HG02840 (cell line): Measurements from ENCODE around the gene FAM43A.

ENCODE experiments used
- ATAC-seq: cut with Tn5 transposase; IDR thresholded peaks from one replicate; pipeline ENCODE4 v1.9.1; 2021; ENCODE audit warnings: mild to moderate bottlenecking, moderate library complexity, moderate number of reproducible peaks; ENCODE audit not compliant: unreplicated experiment, low FRiP score

The FAM43A gene

DNA sequence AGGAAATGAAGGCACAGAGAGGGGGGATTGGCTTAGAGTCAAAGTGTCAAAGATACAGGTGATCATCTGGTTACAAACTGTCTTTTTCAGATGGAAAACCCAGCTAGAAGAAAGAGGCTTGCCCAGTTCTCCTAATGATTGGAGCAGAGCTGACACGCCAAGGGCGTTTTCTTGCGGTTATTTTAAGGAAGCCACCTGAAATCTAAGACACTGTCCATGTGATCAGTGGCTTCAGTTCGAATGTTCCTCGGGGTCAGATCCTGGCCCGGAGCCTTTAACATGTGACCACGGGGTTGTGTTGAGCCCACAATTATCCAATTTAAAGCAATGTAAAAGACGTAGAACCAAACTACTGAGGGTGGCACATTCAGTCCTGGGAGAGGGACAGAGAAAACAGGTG lies 19.5 kb downstream of the FAM43A start:
- no peak for ATAC-seq

DNA sequence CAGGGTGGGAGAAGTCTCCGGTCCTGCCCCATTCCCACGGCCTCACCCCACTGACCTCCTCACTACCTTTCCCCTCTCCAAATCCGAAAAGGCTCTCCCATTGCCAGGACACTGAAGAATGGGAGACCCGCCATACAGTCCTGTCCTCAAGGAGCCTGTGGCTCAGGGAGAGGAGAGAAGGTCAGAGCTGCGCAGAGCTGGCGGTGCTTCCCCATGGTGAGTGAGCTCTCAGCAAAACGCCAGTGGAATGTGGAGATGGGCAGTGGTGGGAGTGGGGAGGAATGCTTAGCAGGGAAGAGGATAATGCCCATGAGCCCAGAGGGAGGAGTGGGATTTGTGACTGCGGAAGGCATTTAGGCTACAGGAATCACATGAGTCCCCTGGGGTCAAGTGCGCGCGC lies 20.1 kb downstream of the FAM43A start:
- ATAC-seq, result no peak

DNA sequence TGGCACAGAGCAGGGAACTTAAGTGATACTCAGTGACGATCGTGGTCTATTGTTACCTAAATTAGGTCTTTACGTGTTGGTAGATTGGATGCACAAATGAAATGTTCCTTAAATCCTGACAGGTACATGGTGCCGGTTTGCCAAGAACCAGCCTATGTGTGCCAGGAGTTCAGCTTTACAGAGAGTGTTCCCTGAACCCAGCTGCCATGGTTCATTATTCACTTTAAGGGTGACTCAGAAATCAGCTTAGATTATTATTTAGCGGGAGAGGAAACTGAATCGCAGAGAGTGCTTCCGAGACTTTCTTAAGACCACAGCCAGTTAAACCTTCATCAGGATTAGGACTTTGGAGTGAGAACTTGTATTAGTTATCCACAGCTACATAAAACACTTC lies 21.5 kb downstream of the FAM43A start:
- ATAC-seq, result no peak

DNA sequence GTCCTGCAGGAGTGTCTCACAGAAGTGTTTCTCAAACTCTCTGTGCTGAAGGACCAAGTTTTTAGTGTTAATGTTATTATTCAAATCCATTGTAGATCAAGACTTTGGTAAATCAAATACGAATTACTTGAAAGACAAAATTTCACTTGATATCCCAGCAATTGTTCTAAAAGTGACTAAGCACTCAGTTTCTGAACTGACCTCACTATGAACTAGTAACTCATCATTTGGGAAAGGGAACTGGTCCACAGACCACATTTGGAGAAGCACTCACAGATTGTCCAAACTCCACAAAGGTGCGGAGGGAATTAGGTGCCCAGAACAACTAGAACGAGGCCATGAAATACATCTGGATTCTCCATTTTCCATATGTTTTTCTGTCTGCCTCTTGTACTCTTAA lies 25.6 kb downstream of the FAM43A start:
- no peak for ATAC-seq

DNA sequence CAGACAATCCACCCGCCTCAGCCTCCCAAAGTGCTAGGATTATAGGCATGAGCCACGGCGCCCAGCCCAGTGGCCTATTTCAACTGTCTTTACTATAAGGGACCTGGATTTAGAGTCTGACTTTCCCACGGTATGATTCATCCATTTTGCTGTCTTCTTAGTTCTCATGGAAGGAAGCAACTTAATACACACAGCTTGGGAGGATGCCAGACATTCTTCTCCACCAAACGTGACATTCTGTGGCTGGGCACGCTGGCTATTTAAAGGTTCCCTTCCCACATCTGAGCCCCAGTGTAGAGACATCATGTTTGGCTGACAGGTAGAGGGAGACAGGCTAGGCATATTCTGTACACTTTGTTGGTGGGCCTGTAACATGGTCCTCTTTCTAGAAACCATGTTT lies 26.2 kb downstream of the FAM43A start:
- no peak for ATAC-seq

DNA sequence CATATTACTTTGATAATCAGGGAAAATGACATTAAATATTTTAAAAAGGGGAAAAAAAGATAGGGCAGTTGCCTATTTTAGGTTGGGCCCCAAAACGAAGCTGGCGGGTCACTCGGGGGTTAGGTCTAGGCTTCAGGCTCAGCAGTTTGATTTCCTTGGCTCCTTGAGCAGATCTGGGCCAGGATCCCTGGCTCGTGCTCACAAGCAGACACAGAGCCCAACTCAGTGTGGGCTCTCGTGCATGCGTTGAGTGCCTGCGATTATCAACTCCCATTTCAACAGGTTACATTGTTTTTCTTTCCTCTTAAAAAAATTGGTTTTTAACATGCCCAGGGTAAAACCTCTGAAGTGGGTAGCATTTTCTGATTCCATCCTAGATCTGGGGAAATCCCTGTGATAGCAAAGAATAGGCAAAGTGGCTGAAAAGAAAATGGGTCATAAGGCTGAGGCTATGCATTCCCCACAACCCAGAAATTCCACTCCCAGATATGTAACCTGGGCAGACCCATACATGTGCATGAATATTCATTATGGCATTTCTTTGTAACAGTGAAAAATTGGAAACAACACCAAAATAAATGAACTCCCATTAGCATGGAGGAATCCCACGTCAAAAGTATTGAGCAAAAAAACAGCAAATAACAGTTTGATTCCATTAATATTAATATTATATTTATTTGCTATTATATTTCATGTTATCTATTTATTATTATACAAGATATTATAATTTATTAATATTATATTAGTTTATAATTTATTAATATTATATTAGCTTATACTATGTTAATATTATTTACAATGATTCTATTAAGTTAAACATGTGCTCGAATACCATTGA lies 27.8 kb downstream of the FAM43A start:
- ATAC-seq, result no peak

DNA sequence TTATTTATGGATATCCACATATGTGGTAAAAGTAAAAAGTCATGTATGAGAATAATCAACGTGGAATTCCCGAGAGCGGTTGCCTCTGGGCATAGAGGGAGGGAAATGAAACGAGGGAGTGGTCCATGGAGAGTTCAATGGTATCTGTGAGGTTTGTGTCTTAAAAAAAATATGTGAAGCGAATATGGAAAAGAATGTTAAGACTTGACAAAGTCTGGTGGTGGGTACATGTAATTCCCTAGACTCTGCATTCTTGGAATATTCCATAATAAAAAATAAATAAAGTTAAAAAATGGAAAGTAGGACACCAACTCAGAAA lies 28.4 kb downstream of the FAM43A start:
- no peak for ATAC-seq

DNA sequence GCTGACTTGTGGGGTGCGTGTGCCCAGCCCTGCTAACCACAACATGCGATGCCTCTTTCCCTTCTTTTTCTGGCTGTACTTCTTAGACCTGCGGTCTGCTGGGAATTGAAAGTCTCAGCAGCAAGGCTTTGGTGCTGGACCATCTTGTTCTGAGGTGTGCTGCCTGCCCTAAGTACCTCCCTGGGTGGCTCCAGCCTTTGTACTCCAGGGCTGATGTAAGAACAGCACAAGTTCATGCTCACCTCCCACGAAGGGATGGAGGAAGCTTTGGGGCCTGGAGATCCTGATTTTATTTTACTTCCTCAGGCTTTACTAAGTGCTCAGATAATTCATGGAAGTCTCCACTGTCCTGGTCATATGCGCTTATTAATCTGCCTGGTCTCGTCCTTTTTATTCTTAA lies 28.9 kb downstream of the FAM43A start:
- no peak for ATAC-seq

DNA sequence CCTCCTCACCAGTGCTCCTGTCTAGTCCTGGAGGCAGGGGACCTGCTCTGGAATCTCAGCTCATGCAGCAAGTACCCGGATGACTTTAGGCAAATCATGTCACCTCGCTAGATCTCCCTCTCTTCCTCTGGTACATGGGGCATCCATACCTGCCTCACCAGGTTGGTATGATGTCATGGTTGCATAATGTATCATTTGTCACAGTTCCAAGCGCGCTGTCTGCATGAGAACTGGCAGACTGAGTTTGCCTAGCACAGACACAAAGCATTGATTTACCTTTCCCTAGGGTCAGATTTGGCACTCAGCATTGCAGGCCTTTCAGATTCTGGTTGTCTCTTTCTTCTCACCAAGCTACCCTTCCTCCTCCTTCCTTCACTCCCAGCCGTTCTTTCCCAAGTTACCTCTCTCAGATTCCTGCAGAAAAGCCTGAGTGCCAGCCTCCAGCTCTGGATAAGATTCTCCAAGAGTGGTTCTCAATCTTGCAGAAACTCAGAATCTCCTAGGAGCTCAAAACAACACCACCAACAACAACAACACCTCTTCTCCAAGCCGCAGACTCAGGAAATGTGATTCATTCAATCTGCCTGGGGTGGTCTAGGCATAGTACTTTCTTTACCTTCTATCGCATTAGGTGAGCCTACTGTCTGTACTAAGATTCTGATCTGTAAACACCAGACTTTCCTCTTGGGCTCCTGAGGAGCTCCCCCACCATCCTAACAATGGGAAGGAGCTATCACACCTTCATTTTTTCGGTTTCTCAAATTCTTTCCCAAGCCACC lies 29.5 kb downstream of the FAM43A start:
- ATAC-seq, result no peak

DNA sequence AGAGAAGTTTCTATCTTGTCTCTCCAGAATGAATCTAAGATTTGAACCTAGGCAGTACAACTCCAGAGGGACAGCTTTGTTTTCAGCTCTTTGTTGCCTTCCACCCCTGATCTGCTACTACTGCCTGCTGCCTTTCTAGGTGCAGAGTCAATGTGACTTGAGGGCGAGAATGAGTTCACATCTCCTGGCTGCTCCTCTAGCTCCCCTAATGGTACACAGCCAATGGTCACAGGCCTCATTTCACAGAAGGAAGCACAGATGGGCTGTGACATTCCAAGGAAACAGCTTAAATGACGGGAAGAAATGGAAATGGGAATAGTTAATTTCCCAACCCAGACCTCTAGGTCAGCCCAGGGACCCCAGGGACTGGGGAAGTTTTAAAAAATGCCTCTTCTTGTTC lies 32.4 kb downstream of the FAM43A start:
- no peak for ATAC-seq

DNA sequence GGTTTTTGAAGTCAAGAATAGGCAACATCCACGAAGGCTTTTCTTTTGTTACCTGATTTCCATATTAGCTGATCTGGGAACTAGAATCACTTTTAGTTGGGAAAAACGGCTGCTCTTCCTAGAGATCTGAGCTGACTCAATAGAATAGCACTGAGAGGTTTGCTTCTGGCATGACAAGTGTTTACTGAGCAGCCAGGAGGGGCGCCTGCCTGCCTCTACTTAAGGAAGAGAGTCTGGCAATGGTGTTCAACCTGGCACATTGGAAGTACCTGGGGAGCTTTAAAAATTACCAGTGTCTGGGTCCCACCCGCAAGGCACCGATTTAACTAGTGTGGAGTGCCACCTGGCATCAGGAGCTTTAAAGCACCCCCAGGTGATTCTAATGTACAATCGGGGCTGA lies 34.4 kb downstream of the FAM43A start:
- no peak for ATAC-seq

DNA sequence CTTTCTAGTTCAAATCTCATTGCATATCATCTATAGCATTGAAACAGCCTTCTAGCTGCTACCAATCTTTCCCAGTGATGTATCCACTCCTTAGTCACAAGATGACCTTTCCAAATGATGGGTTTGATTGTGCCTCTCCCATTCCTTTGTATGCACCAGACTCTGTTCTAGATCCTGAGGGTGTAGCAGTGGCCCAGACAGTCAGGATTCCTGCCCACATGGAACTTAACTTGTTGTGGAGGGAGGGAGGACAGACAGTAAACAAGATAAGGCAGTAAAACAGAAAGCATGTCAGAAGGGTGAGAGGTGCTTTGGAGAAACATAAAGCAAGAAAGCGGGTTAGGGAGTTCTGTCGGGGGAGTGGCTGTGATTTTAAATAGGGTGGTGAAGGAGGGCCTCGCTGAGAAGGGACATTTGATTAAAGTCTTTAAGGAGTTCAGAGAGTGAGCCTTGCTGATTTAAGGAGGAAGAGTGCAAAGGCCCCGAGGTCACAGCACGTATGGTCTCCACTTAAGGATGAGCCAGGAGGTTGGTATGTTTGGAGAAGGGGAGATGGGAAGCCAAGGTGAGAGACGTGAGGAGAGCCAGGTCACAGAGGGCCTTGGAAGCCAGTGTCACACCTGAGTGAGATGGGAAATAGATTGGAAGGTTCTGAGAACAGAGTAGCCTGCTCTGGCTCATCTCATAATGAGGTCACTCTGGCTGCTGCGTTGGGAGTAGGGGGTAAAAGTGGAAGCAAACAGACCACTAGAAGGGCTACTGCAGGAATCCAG lies 38.3 kb downstream of the FAM43A start:
- ATAC-seq, result no peak

DNA sequence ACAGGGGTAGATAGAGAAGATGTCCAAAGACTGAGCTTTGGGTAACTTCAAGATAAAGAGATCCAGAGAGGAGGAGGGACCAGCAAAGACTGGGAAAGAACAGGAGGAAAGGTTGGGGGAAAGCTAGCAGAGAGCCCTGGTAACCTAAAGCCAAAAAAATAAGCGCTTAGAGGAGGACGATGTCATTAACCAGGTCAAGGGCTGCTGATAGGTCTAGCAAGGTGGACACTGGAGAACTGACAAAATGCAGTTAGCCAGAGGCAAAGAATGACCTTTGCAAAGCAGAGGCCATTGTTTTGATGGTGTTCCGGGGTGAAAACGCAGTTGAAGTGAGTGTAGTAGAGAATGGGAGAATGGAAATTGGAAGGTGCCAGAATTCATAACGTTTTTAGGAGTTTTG lies 39.7 kb downstream of the FAM43A start:
- ATAC-seq, result no peak

DNA sequence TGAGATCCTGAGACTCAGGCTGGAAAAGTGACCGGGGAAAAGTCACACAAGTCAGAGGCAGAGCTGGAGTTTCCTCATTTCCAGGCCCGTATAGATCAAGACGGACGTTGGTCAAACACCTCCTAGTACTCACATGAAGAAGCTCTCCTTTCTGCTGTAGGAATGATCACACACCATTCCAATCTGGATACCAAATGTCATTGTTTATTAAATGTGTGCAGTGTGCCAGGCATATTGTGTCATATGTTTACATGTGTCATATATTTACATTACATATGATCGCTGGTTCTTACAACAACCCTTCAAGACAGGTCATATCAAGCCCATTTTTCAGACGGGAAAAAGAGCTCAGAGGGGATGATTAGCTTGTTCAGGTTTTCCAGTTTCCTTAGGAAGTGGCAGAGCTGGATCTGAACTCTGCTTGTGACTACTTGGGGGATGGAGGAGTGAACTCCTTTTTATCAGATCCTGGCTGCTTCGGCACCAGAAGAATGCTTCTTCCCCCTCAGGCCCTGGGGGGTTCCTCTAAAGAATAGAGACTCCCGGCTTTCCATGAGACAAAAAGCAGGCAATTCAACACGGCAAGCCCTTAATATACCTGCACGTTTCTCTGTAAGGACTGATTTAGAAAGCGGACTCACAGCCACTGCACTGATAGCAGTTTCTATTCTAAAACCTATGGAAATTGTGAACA lies 41.9 kb downstream of the FAM43A start:
- no peak for ATAC-seq

DNA sequence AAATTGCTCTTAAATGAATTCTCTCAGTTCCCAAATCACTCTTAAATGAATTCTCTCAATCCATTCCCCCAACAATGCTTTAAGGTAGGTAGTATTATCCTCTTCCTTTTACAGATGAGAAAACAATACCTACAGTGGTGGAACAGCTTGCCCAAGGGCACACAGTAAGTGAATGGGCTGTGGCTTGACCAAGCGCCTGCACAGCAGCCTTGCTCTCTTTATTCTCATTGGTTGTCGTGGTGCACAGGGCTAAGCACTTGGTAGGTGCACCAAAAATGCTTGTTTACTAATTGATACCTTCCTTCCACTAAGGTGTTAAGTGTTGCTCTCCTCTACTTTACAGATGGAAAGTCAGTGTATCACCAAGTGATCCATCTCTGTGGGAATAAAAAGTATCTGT lies 43.3 kb downstream of the FAM43A start:
- no peak for ATAC-seq

DNA sequence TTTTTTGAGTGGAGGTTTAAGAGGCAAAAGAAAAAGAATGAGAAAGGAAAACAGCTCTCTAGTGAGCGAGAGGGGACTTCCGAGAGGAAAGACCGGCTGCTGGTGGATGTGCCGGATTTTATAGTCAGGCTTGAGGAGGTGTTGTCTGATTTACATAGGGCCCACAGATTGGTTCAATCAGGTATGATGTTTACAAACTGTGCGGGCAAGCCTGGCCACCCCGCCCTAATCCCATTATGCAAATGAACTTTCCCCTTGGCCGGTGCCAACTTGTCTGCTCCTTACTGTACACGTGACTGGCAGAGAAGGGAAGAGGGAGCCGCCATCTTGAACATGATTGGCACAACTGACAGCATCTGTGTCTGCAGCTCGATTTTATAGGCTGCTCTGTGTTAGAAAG lies 44.7 kb downstream of the FAM43A start:
- no peak for ATAC-seq

DNA sequence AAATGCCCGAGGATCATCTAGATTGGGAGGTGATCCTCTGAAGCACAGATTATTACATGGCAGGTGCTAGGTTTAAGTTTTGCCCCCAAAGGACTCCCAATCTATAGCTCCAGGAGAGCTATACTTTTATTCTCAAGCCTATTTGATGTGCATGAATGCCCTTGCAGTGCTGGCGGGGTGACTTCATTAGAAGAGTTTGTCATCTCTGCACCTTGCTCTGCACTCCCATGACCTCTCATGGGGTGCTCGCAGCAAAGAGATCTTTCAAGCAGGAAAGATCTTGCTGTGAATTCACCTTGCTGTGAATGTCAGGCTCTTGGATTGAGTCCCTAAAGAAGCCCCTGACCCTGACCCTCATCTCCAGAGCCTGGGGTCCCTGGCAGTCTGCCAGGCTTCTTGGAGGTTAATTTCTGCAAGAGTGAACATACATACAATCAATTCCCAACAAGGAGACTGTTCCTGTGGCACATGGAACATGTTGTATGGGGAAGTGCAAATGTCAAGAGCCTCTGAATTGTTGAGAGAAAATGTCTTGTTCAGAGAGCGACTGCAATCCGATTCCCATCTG lies 45.9 kb downstream of the FAM43A start:
- no peak for ATAC-seq

DNA sequence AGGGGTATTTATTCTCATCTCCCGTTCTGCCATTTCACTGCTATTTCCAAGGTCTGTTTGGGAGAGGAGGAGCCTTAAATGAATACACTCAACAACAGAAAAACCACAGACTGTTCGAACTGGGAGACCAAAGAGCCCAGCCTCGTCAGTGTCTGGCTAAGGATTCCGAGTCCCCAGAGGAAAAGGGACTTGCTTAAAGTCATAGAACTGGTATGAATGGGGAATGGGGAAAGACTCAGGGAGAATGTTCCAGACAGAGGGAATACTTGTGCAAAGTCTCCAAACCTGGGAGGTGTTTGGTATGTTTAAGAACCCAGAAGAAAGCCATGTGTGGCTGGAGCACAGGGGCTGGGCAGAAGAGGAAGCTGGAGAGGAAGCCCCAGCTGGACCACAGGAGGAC lies 46.9 kb downstream of the FAM43A start:
- ATAC-seq, result no peak

DNA sequence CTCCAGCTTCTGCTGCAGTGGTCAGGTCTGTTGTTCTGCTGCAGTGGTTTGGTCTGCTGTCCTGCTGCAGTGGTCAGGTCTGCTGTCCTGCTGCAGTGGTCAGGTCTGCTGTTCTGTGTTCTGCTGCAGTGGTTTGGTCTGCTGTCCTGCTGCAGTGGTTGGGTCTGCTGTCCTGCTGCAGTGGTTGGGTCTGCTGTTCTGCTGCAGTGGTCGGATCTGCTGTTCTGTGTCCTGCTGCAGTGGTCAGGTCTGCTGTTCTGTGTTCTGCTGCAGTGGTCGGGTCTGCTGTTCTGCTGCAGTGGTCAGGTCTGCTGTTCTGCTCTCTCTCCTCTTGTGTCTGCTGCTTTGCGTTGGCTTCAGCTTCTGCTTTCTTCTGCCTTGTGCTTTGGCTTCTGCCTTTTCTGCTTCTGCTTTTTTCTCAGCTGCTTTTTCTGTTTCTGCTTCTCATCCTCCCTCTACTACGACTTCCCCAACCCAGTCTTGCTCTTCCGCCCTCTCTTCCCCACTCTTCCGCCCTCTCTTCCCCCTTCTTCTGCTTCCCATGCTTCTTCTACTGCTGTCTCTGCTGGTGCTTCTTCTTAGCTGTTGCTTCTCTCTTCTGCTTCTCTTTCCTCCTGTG lies 50.7 kb downstream of the FAM43A start:
- ATAC-seq, result no peak
